Mucosa of descending colon (tissue), 3 donors: ENCODE data around the gene PFKFB4. TPM values are rescaled to one million over a fixed set of nuclear protein-coding genes. Genes with fewer than 3 reads are reported as not detected.
"Not testable (repeated sequence)": the region's sequence is repeated elsewhere in the genome, so short reads cannot be mapped to it uniquely, and the experiment has no call there.

ENCODE experiments used
- ATAC-seq: fragments of 200-7000 bp; cut with Tn5 transposase; one replicate; pipeline ENCODE4 v1.9.1; 2020; ENCODE audit warnings: mild to moderate bottlenecking, moderate library complexity
- DNase-seq, 3 donors: peaks; one replicate each; pipeline ENCODE4 v3.0.0-alpha.2; 2020
- H3K36me3 ChIP-seq: fragments of 200-600 bp; one replicate; pipeline ENCODE4 v1.8.0; 2021; ENCODE audit warnings: low read depth, mild to moderate bottlenecking
- H3K4me1 ChIP-seq: fragments of 200-600 bp; one replicate; pipeline ENCODE4 v1.8.0; 2021; ENCODE audit warnings: low read depth, mild to moderate bottlenecking
- H3K4me3 ChIP-seq: fragments of 200-600 bp; one replicate; pipeline ENCODE4 v1.8.0; 2021; ENCODE audit warnings: mild to moderate bottlenecking
- H3K9me3 ChIP-seq: fragments of 200-600 bp; one replicate; pipeline ENCODE4 v1.8.0; 2021; ENCODE audit warnings: mild to moderate bottlenecking
- CTCF ChIP-seq: fragments of 200-600 bp; IDR thresholded peaks from one replicate; pipeline ENCODE4 v1.8.0; 2022; ENCODE audit warnings: antibody characterized with exemption, mild to moderate bottlenecking
- intact Hi-C, 2 donors: fragments of 100-400 bp; cut with DNase I in 1 of 2; cut with micrococcal nuclease in 1 of 2; formaldehyde crosslinking; loops; one replicate each; pipeline versions ENCODE4 v1.11.0 to v1.11.1; 2022; cut with DNase I, micrococcal nuclease
- total RNA-seq, 3 donors: library from RNA; stranded (reverse); fragmentation: NEBNext Ultra II Directional in 2 of 3; extraction: Animal tissue kit (Norgen Biotek cat#: 25700) in 2 of 3; gene quantifications; one replicate each; pipeline versions ENCODE4 v1.2.1 to v1.2.4, GENCODE V29; 2021 to 2023
- donor health status: DM: no; HTN: no; CAD: no; lungs with moderate emphysema.
- donor health status: DM: no; HTN: no; CAD: no.
- donor health status: DM: no; HTN: yes; CAD: no.

PFKFB4 gene
- total RNA-seq, 3 donors from 2014 or later = 4.4 to 14.2 (median 10.8) TPM

- Histone ChIP-seq H3K36me3 (no peaks in the 10 kb centered on the region), H3K4me3 (no peak overlapping the region), H3K9me3 (no peaks in the 10 kb centered on the region), H3K4me1 (no peaks in the 10 kb centered on the region)
- intact Hi-C loops = no loop called here
- no peak for TF ChIP-seq CTCF
- DNase-seq = peak in 1 of 3 donors; percentile 72
- peak; percentile 76 for ATAC-seq
Measured at GRCh38 chr3:48478626-48479555, 77.7 kb downstream of the PFKFB4 start.

GRCh38 chr3:48477959-48478520, 78.6 kb downstream of the PFKFB4 start:
- peaks cover 6% of the 10 kb centered on the region for H3K4me1 ChIP-seq
- H3K9me3 ChIP-seq = no peaks in the 10 kb centered on the region
- no peaks in the 10 kb centered on the region for H3K36me3 ChIP-seq
- no peak for TF ChIP-seq CTCF
- intact Hi-C loops = no loop called here
- no peak for DNase-seq
- ATAC-seq = no peak
- H3K4me3 ChIP-seq = no peak overlapping the region

- H3K9me3 ChIP-seq = no peaks in the 10 kb centered on the region
- no peak for TF ChIP-seq CTCF
- DNase-seq (no peak), ATAC-seq (no peak)
- H3K36me3 ChIP-seq = no peaks in the 10 kb centered on the region
- peaks cover 15% of the 10 kb centered on the region for H3K4me1 ChIP-seq
- intact Hi-C loops = no loop called here
- H3K4me3 ChIP-seq = no peak overlapping the region
Measured at GRCh38 chr3:48476426-48477053, 80.1 kb downstream of the PFKFB4 start.

- intact Hi-C loops = no loop called here
- DNase-seq = no peak
- ATAC-seq = no peak
Measured at GRCh38 chr3:48475188-48475587, 81.4 kb downstream of the PFKFB4 start.

GRCh38 chr3:48474619-48475018, 82.0 kb downstream of the PFKFB4 start:
- DNase-seq (no peak), ATAC-seq (no peak)
- Histone ChIP-seq H3K36me3 (no peaks in the 10 kb centered on the region), H3K4me1 (peaks cover 23% of the 10 kb centered on the region), H3K9me3 (no peaks in the 10 kb centered on the region), H3K4me3 (no peak overlapping the region)
- no peak for TF ChIP-seq CTCF
- intact Hi-C loops = no loop called here

More at GRCh38 chr3:48475188-48475587, 81.4 kb downstream of the PFKFB4 start:
- Histone ChIP-seq H3K36me3 (no peaks in the 10 kb centered on the region), H3K4me1 (peaks cover 23% of the 10 kb centered on the region), H3K4me3 (no peak overlapping the region), H3K9me3 (no peaks in the 10 kb centered on the region)
- TF ChIP-seq CTCF = no peak

GRCh38 chr3:48474031-48474430, 82.6 kb downstream of the PFKFB4 start:
- H3K9me3 ChIP-seq, DNase-seq, ATAC-seq, H3K4me3 ChIP-seq, H3K36me3 ChIP-seq, intact Hi-C loops: not testable (repeated sequence)
- peaks cover 29% of the 10 kb centered on the region for H3K4me1 ChIP-seq
